CD14-positive monocyte (primary cell): ENCODE data around the gene MACROD2. TPM values are rescaled to one million over a fixed set of nuclear protein-coding genes. Genes with fewer than 3 reads are reported as not detected.

Experiments
- DNase-seq, 3 donors: peaks; one replicate each; pipeline ENCODE4 v3.0.0-alpha.2; 2011 to 2022
- H2AFZ ChIP-seq: 2 replicates; pipeline ENCODE4 v1.6.0; 2012; ENCODE audit warnings: mild to moderate bottlenecking, low read depth, low read length, inconsistent platforms; ENCODE audit not compliant: insufficient read depth, poor library complexity, severe bottlenecking
- H3K27ac ChIP-seq, 2 donors: 1 replicate in 1 of 2; 2 replicates in 1 of 2; pipeline ENCODE4 v1.5.1; 2012 to 2013; ENCODE audit warnings: low read length in 2 of 2, control low read depth in 1 of 2, inconsistent platforms in 1 of 2, low read depth in 1 of 2, mild to moderate bottlenecking in 1 of 2
- H3K27me3 ChIP-seq, 2 donors: one replicate each; pipeline versions ENCODE4 v1.6.0 to v1.6.1; 2011 to 2013; ENCODE audit warnings: low read length in 2 of 2; ENCODE audit not compliant: control insufficient read depth in 2 of 2, insufficient read depth in 2 of 2
- H3K36me3 ChIP-seq, 2 donors: replicated peaks in 1 of 2; 1 replicate in 1 of 2; 2 replicates in 1 of 2; pipeline versions ENCODE4 v1.5.1 to v1.6.1; 2012 to 2013; ENCODE audit warnings: low read length in 2 of 2, control low read depth in 1 of 2, inconsistent platforms in 1 of 2, mild to moderate bottlenecking in 1 of 2; ENCODE audit not compliant: insufficient read depth in 2 of 2, control insufficient read depth in 1 of 2
- H3K4me1 ChIP-seq, 2 donors: 1 replicate in 1 of 2; 2 replicates in 1 of 2; pipeline versions ENCODE4 v1.5.1 to v1.6.1; 2012 to 2013; ENCODE audit warnings: low read length in 2 of 2, control low read depth in 1 of 2, inconsistent platforms in 1 of 2, mild to moderate bottlenecking in 1 of 2, moderate library complexity in 1 of 2; ENCODE audit not compliant: insufficient read depth in 2 of 2, control insufficient read depth in 1 of 2
- H3K4me2 ChIP-seq: replicated peaks from 2 replicates; pipeline ENCODE3; 2012; ENCODE audit warnings: low read length, moderate library complexity, mild to moderate bottlenecking; ENCODE audit not compliant: poor library complexity, severe bottlenecking; ENCODE audit errors: extremely low read depth
- H3K4me3 ChIP-seq, 3 experiments: fragments of 200-600 bp in 1 of 3; sonication (generic) in 1 of 3; replicated peaks in 1 of 3; 1 replicate in 2 of 3; 2 replicates in 1 of 3; pipeline ENCODE4 v1.5.1; 2011 to 2013; ENCODE audit warnings: low read length in 3 of 3, mild to moderate bottlenecking in 3 of 3, control low read depth in 2 of 3, low read depth in 2 of 3, inconsistent platforms in 1 of 3, moderate library complexity in 1 of 3
- H3K79me2 ChIP-seq: 2 replicates; pipeline ENCODE4 v1.6.0; 2012; ENCODE audit warnings: mild to moderate bottlenecking, control low read depth, inconsistent platforms, low read length, moderate library complexity; ENCODE audit not compliant: insufficient read depth
- H3K9ac ChIP-seq: 2 replicates; pipeline ENCODE4 v1.6.0; 2017; ENCODE audit warnings: low read length, mild to moderate bottlenecking; ENCODE audit not compliant: insufficient read depth, poor library complexity, severe bottlenecking
- H3K9me3 ChIP-seq, 2 donors: replicated peaks in 1 of 2; 1 replicate in 1 of 2; 2 replicates in 1 of 2; pipeline versions ENCODE4 v1.5.1 to v1.6.1; 2012 to 2013; ENCODE audit warnings: low read length in 2 of 2, control low read depth in 1 of 2; ENCODE audit not compliant: control insufficient read depth in 1 of 2, insufficient read depth in 1 of 2
- H4K20me1 ChIP-seq: 2 replicates; pipeline ENCODE4 v1.6.0; 2012; ENCODE audit warnings: mild to moderate bottlenecking, low read length, control low read depth, moderate library complexity; ENCODE audit not compliant: insufficient read depth
- H3K27ac Mint-ChIP-seq, 7 donors: one replicate each; pipeline ENCODE4 v1.8.0; 2020; ENCODE audit warnings: mild to moderate bottlenecking in 7 of 7, mixed read lengths in 7 of 7, moderate library complexity in 6 of 7, inconsistent platforms in 2 of 7
- H3K27me3 Mint-ChIP-seq, 3 donors: one replicate each; pipeline ENCODE4 v1.8.0; 2021 to 2022; ENCODE audit warnings: low read depth in 3 of 3, mild to moderate bottlenecking in 3 of 3, mixed read lengths in 3 of 3, moderate library complexity in 3 of 3, inconsistent platforms in 1 of 3
- H3K36me3 Mint-ChIP-seq, 2 donors: one replicate each; pipeline ENCODE4 v1.8.0; 2020; ENCODE audit warnings: mixed read lengths in 2 of 2, inconsistent platforms in 1 of 2, mild to moderate bottlenecking in 1 of 2
- H3K4me1 Mint-ChIP-seq: one replicate; pipeline ENCODE4 v1.8.0; 2020; ENCODE audit warnings: mild to moderate bottlenecking, mixed read lengths
- H3K4me3 Mint-ChIP-seq, 2 donors: one replicate each; pipeline ENCODE4 v1.8.0; 2020; ENCODE audit warnings: mild to moderate bottlenecking in 2 of 2, mixed read lengths in 2 of 2, moderate library complexity in 1 of 2
- H3K9me3 Mint-ChIP-seq, 7 donors: one replicate each; pipeline ENCODE4 v1.8.0; 2020 to 2022; ENCODE audit warnings: mixed read lengths in 7 of 7, mild to moderate bottlenecking in 6 of 7, moderate library complexity in 6 of 7, inconsistent platforms in 2 of 7
- WGBS: methylation state at CpG from one replicate; pipeline ENCODE4 v1.1.5; 2013; ENCODE audit warnings: missing lambda C conversion rate; ENCODE audit not compliant: insufficient coverage; 5-methylcytosine and 5-hydroxymethylcytosine counted together
- intact Hi-C, 2 donors: fragments of 100-400 bp; cut with micrococcal nuclease; formaldehyde crosslinking; loops; one replicate each; pipeline versions ENCODE4 v1.15.0 to v1.15.1; 2023
- polyA plus RNA-seq, 3 donors: library from polyadenylated mRNA; depleted of rRNA in 1 of 3; unstranded in 2 of 3; stranded (reverse) in 1 of 3; fragments of 300-500 nt in 2 of 3; fragments of >200 nt in 1 of 3; fragmentation: Illumina TruSeq in 2 of 3; gene quantifications; 1 replicate in 2 of 3; 2 replicates in 1 of 3; pipeline ENCODE4 v1.2.3, GENCODE V29; 2012 to 2021
- TF ChIP-seq, protein P1 (sequence below): fragments of 200-600 bp; IDR thresholded peaks from one replicate; pipeline ENCODE4 v1.8.0; 2022; ENCODE audit warnings: antibody characterized with exemption, mild to moderate bottlenecking

MACROD2 gene
- polyA plus RNA-seq, 3 donors: 0.23 TPM; not detected in 2

DNA sequence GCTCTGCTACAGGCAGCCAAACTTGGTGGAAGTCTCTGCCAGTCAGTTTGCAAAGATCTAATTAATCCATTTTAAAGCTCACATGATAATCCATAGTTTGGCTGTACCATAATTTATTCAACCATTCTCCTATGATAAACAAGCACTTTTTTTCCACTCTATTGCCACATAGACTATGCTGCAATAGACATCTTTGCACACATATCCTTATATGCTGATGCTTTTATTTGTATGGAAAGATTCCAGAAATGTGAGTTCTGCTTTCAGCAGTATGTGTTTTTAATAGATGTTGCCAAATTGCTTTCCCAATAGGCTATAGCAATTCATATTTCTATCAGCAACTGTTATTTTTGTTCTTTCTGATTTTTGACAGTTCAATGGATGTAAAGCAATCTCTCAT, 1950.0 kb downstream of the MACROD2 start:
- Histone ChIP-seq H3K27ac (no peak overlapping the region), H3K4me1 (no peaks in the 10 kb centered on the region), H3K9ac (no peak overlapping the region), H4K20me1 (no peaks in the 10 kb centered on the region), H2AFZ (no peak overlapping the region), H3K79me2 (no peaks in the 10 kb centered on the region), H3K27me3 (no peaks in the 10 kb centered on the region), H3K9me3 (peaks cover 0 to 2% of the 10 kb centered on the region in 2 donors), H3K4me3 (no peak overlapping the region), H3K4me2 (no peak overlapping the region), H3K36me3 (no peaks in the 10 kb centered on the region)
- Mint-ChIP-seq H3K36me3 (no peaks in the 10 kb centered on the region), H3K27me3 (peaks cover 0 to 3% (median 0%) of the 10 kb centered on the region in 3 donors), H3K4me1 (peaks cover 3% of the 10 kb centered on the region), H3K9me3 (peaks cover 0 to 6% (median 1%) of the 10 kb centered on the region in 7 donors), H3K27ac (no peak overlapping the region), H3K4me3 (no peak overlapping the region)
- no peak for DNase-seq
- TF ChIP-seq, protein P1, sequence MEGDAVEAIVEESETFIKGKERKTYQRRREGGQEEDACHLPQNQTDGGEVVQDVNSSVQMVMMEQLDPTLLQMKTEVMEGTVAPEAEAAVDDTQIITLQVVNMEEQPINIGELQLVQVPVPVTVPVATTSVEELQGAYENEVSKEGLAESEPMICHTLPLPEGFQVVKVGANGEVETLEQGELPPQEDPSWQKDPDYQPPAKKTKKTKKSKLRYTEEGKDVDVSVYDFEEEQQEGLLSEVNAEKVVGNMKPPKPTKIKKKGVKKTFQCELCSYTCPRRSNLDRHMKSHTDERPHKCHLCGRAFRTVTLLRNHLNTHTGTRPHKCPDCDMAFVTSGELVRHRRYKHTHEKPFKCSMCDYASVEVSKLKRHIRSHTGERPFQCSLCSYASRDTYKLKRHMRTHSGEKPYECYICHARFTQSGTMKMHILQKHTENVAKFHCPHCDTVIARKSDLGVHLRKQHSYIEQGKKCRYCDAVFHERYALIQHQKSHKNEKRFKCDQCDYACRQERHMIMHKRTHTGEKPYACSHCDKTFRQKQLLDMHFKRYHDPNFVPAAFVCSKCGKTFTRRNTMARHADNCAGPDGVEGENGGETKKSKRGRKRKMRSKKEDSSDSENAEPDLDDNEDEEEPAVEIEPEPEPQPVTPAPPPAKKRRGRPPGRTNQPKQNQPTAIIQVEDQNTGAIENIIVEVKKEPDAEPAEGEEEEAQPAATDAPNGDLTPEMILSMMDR: no peak
- intact Hi-C loops: no loop called here

DNA sequence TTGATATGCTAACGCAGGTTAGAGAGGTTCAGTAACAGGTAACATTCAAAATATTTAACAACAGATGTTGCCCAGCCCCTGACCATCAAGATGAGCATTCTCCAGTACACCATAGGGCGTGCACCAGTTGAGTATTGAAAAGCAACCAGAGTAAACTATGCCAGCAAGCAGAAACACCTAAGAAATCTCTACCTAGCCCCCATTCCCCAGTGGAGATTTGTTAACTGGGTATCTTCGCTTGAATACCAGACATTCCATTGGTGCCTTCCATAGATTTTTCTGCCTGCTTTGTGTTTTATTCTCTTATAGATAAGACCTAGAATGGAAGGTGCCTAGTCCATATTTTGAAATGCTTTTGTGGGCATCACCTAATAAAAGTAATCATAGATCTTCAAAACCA, 1954.1 kb downstream of the MACROD2 start:
- peaks cover 0 to 10% (median 4%) of the 10 kb centered on the region in 7 donors for H3K9me3 Mint-ChIP-seq
- H3K9ac ChIP-seq: no peak overlapping the region
- H3K27me3 ChIP-seq: no peaks in the 10 kb centered on the region
- no peaks in the 10 kb centered on the region for H3K36me3 Mint-ChIP-seq
- H3K79me2 ChIP-seq: no peaks in the 10 kb centered on the region
- H2AFZ ChIP-seq: no peak overlapping the region
- H3K4me1 ChIP-seq: no peaks in the 10 kb centered on the region
- peaks cover 0 to 3% (median 0%) of the 10 kb centered on the region in 3 donors for H3K27me3 Mint-ChIP-seq
- no peak overlapping the region for H3K4me3 ChIP-seq
- DNase-seq: no peak
- TF ChIP-seq, protein P1: no peak
- H3K27ac Mint-ChIP-seq: no peak overlapping the region
- H3K4me2 ChIP-seq: no peak overlapping the region
- no peaks in the 10 kb centered on the region for H3K9me3 ChIP-seq
- no CpG with 5 or more reads among the region's 3 CpGs for WGBS
- H3K4me1 Mint-ChIP-seq: peaks cover 3% of the 10 kb centered on the region
- intact Hi-C loops: no loop called here
- no peaks in the 10 kb centered on the region for H3K36me3 ChIP-seq
- H3K27ac ChIP-seq: no peak overlapping the region
- H3K4me3 Mint-ChIP-seq: no peak overlapping the region
- no peaks in the 10 kb centered on the region for H4K20me1 ChIP-seq
